A549 (cell line): ENCODE data around the gene AXIN2. TPM values are rescaled to one million over a fixed set of nuclear protein-coding genes. Genes with fewer than 3 reads are reported as not detected.

ENCODE experiments used
- ATAC-seq, 2 experiments: fragments of 200-7000 bp in 1 of 2; fragments of >200 bp in 1 of 2; cut with Nextera tagmentation in 1 of 2; cut with Tn5 transposase in 1 of 2; 3 replicates each; pipeline versions ENCODE4 v1.8.0 to v1.9.1; 2018 to 2020; ENCODE audit warnings: mild to moderate bottlenecking in 1 of 2, moderate library complexity in 1 of 2
- CTCF ChIA-PET: fragments of 300-600 bp; sonication (Branson Sonifier 250); formaldehyde crosslinking; extraction: SDS; loops from one replicate; lab custom pipeline; 2021; ENCODE audit warnings: antibody characterized with exemption, inconsistent platforms; lab: Yijun Ruan, JAX
- POLR2A ChIA-PET: fragments of 350-600 bp; formaldehyde crosslinking; extraction: SDS; loops from one replicate; lab custom pipeline; 2021; ENCODE audit warnings: antibody characterized with exemption, inconsistent platforms; lab: Yijun Ruan, JAX
- DNase-seq, 2 experiments: peaks; one replicate each; pipeline versions ENCODE4 v3.0.0 to v3.0.0-alpha.2; 2011 to 2016; ENCODE audit warnings: low read depth in 1 of 2, low spot score in 1 of 2
- FAIRE-seq: peaks from 2 replicates; lab custom pipeline; 2011; peaks lifted over from hg19 to GRCh38; lab: Jason Lieb, UNC
- H3K27ac ChIP-seq, 2 experiments: fragments of >200 bp; sonication (Bioruptor Twin); formaldehyde crosslinking; 3 replicates each; pipeline ENCODE4 v1.5.1; 2016 to 2017
- H3K4me1 ChIP-seq: fragments of >200 bp; sonication (Bioruptor Twin); formaldehyde crosslinking; 3 replicates; pipeline ENCODE4 v1.6.1; 2016
- H3K4me2 ChIP-seq: fragments of >200 bp; sonication (Bioruptor Twin); formaldehyde crosslinking; 3 replicates; pipeline ENCODE4 v1.6.1; 2016
- H3K4me3 ChIP-seq: fragments of >200 bp; sonication (Bioruptor Twin); formaldehyde crosslinking; 3 replicates; pipeline ENCODE4 v1.5.1; 2016
- H3K9me3 ChIP-seq: fragments of >200 bp; sonication (Bioruptor Twin); formaldehyde crosslinking; 3 replicates; pipeline ENCODE4 v1.6.1; 2016
- ATOH8 ChIP-seq: fragments of 250-450 bp; sonication (Bioruptor Pico); IDR thresholded peaks from 2 replicates; pipeline ENCODE4 v1.5.0; 2020; ENCODE audit warnings: low read depth, mild to moderate bottlenecking, moderate library complexity
- CBX2 ChIP-seq: fragments of 200-600 bp; sonication (generic); IDR thresholded peaks from 2 replicates; pipeline ENCODE4 v1.6.1; 2016; ENCODE audit warnings: low read depth, mild to moderate bottlenecking, borderline replicate concordance
- CHD4 ChIP-seq: fragments of 200-600 bp; sonication (generic); IDR thresholded peaks from 2 replicates; pipeline ENCODE4 v1.6.1; 2016; ENCODE audit warnings: antibody characterized with exemption, mild to moderate bottlenecking, borderline replicate concordance
- CTCF ChIP-seq: fragments of >200 bp; sonication (Bioruptor Twin); formaldehyde crosslinking; IDR thresholded peaks from 3 replicates; pipeline ENCODE4 v1.5.1; 2016
- ESRRA ChIP-seq: fragments of 150-350 bp; IDR thresholded peaks from 2 replicates; pipeline ENCODE4 v1.6.1; 2014; ENCODE audit warnings: mild to moderate bottlenecking, low read length, borderline replicate concordance
- GATA3 ChIP-seq: IDR thresholded peaks from 2 replicates; pipeline ENCODE4 v1.6.1; 2012; ENCODE audit warnings: borderline replicate concordance
- HMGXB4 ChIP-seq: fragments of 250-450 bp; sonication (Bioruptor Pico); IDR thresholded peaks from 2 replicates; pipeline ENCODE4 v1.5.0; 2021; ENCODE audit warnings: mild to moderate bottlenecking, moderate library complexity, borderline replicate concordance
- HOXA7 ChIP-seq: fragments of 250-450 bp; sonication (Bioruptor Pico); IDR thresholded peaks from 2 replicates; pipeline ENCODE4 v1.5.0; 2020; ENCODE audit warnings: mild to moderate bottlenecking, moderate library complexity
- MAFK ChIP-seq: fragments of 450-650 bp; IDR thresholded peaks from 2 replicates; pipeline ENCODE4 v1.6.1; 2014; ENCODE audit not compliant: partially characterized antibody
- MYC ChIP-seq: IDR thresholded peaks from 2 replicates; pipeline ENCODE4 v1.6.1; 2012; ENCODE audit warnings: mild to moderate bottlenecking, inconsistent platforms, low read length, improper control_type of control experiment, borderline replicate concordance
- NFE2L2 ChIP-seq: fragments of 150-350 bp; conservative IDR thresholded peaks from 2 replicates; pipeline ENCODE4 v1.6.1; 2014; ENCODE audit warnings: low read length
- NPAS2 ChIP-seq: fragments of 250-450 bp; sonication (Bioruptor Pico); IDR thresholded peaks from 2 replicates; pipeline ENCODE4 v1.8.0; 2022; ENCODE audit warnings: mild to moderate bottlenecking, moderate library complexity, borderline replicate concordance
- POLR2A ChIP-seq: IDR thresholded peaks from 2 replicates; pipeline ENCODE4 v1.6.1; 2012; ENCODE audit warnings: mild to moderate bottlenecking, low read length
- POLR2AphosphoS2 ChIP-seq: conservative IDR thresholded peaks from 2 replicates; pipeline ENCODE4 v1.6.1; 2012; ENCODE audit warnings: low read length, improper control_type of control experiment, inconsistent platforms
- RNF2 ChIP-seq: fragments of 200-600 bp; sonication (generic); IDR thresholded peaks from 2 replicates; pipeline ENCODE4 v1.6.1; 2016; ENCODE audit warnings: low read depth, mild to moderate bottlenecking, antibody characterized with exemption, moderate library complexity, borderline replicate concordance
- SREBF2 ChIP-seq: fragments of 450-650 bp; IDR thresholded peaks from 2 replicates; pipeline ENCODE4 v1.6.1; 2014; ENCODE audit warnings: mild to moderate bottlenecking, moderate library complexity
- TP53 ChIP-seq: fragments of 250-450 bp; sonication (Bioruptor Pico); IDR thresholded peaks from 2 replicates; pipeline ENCODE4 v1.5.0; 2021; ENCODE audit warnings: mild to moderate bottlenecking, moderate library complexity
- ZFP36 ChIP-seq: fragments of 450-650 bp; IDR thresholded peaks from 2 replicates; pipeline ENCODE4 v1.6.1; 2014; ENCODE audit warnings: borderline replicate concordance; ENCODE audit not compliant: partially characterized antibody
- ZNF302 ChIP-seq: fragments of 250-450 bp; sonication (Bioruptor Pico); IDR thresholded peaks from 2 replicates; pipeline ENCODE4 v1.9.0; 2021; ENCODE audit warnings: inconsistent platforms, mild to moderate bottlenecking, moderate library complexity
- WGBS: methylation state at CpG from one replicate; pipeline ENCODE4 v1.1.6; 2017; ENCODE audit errors: missing lambda C conversion rate; 5-methylcytosine and 5-hydroxymethylcytosine counted together
- polyA plus RNA-seq, 4 experiments: library from polyadenylated mRNA; depleted of rRNA in 3 of 4; stranded (reverse); fragments of >200 nt; fragmentation: RNase III in 1 of 4; extraction: RNeasy Plus Mini Kit Qiagen cat#74134 plus additional on column Dnase treatment in 1 of 4; gene quantifications; 2 replicates in 3 of 4; 3 replicates in 1 of 4; pipeline ENCODE4 v1.2.3, GENCODE V29; 2011 to 2017
- TF ChIP-seq, protein P1 (sequence below): IDR thresholded peaks from 2 replicates; pipeline ENCODE4 v1.6.1; 2012

AXIN2 gene
- polyA plus RNA-seq, 2 of the 4 experiments (the other 2 are of a cell fraction): 4.0 to 4.9 TPM

DNA sequence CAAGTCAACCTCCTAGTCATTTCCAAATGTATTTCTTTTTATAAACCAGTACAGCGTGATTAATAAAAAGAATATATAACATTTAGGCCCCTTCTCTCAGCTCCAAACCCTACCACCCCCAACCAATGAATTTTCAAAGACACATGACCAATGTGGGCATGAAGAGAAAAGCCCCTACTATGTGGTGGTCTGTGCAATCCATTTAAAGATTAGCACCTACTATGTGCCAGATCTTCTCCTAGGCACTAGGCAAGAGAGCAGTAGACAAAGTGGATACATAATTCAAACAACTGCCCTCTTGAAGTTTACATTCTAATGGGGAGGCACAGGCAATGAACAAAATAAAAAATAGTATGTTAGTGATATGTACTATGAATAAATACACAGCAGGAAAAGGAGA lies 19.4 kb downstream of the AXIN2 start:
- Histone ChIP-seq H3K9me3 (no peaks in the 10 kb centered on the region), H3K27ac (no peak overlapping the region), H3K4me3 (no peak overlapping the region), H3K4me1 (peaks cover 14% of the 10 kb centered on the region), H3K4me2 (no peak overlapping the region)
- FAIRE-seq (no peak), ATAC-seq (no peak), DNase-seq (no peak)
- ChIA-PET POLR2A (no interaction called here), CTCF (interaction anchor here (0.7 to 8.5 kb wide), 7 partner anchors 8 to 310 kb away, joined by 3 to 54 read pairs (median 5); no protein-coding TSS in a partner anchor)
- WGBS: 89% methylated on average over 1 of the region's 1 CpG
- TF ChIP-seq HOXA7 (CRISPR knock-in tag) (no peak), CTCF (no peak), SREBF2 (no peak), MYC (no peak), ESRRA (no peak), NFE2L2 (no peak), MAFK (no peak)

DNA sequence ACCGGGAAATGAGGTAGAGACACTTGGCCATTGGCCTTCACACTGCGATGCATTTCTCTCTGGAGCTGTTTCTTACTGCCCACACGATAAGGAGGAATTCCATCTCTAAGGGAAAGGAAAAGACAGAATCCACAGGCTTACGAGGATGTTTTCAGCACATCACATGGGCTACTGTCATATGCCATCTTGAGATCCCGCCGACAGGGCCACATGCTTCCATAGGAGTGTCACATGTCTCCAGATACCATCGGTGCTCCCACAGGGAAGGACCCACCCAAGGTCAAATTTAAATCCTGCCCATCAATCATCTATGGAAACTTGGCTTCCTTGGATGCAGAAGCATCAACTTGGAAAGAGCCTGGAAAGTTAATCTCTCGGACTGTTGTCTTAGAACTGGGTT lies 20.0 kb downstream of the AXIN2 start:
- H3K4me1 ChIP-seq: peaks cover 9% of the 10 kb centered on the region
- H3K27ac ChIP-seq: no peak overlapping the region
- H3K4me3 ChIP-seq: no peak overlapping the region
- POLR2A ChIA-PET: no interaction called here
- H3K9me3 ChIP-seq: no peaks in the 10 kb centered on the region
- TF ChIP-seq TP53 (CRISPR knock-in tag): no peak
- no peak for TF ChIP-seq ZNF302
- TF ChIP-seq HMGXB4 (CRISPR knock-in tag): no peak
- TF ChIP-seq RNF2: no peak
- TF ChIP-seq POLR2AphosphoS2: no peak
- no peak for TF ChIP-seq MAFK
- TF ChIP-seq POLR2A: no peak
- no peak for TF ChIP-seq NPAS2 (CRISPR knock-in tag)
- TF ChIP-seq ZFP36: no peak
- no peak for TF ChIP-seq CHD4
- TF ChIP-seq GATA3: no peak
- TF ChIP-seq MYC: no peak
- TF ChIP-seq, protein P1, sequence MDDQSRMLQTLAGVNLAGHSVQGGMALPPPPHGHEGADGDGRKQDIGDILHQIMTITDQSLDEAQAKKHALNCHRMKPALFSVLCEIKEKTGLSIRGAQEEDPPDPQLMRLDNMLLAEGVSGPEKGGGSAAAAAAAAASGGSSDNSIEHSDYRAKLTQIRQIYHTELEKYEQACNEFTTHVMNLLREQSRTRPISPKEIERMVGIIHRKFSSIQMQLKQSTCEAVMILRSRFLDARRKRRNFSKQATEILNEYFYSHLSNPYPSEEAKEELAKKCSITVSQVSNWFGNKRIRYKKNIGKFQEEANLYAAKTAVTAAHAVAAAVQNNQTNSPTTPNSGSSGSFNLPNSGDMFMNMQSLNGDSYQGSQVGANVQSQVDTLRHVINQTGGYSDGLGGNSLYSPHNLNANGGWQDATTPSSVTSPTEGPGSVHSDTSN: no peak
- TF ChIP-seq CBX2: no peak
- TF ChIP-seq ATOH8: no peak
- no peak for TF ChIP-seq SREBF2
- no peak for TF ChIP-seq CTCF
- WGBS: 81% methylated on average over 8 of the region's 8 CpGs
- CTCF ChIA-PET: interaction anchor here (0.8 to 8.5 kb wide), 3 partner anchors 14 to 250 kb away, joined by 3 to 54 read pairs (median 3); no protein-coding TSS in a partner anchor
- ATAC-seq (no peak), FAIRE-seq (no peak), DNase-seq (no peak)
- no peak overlapping the region for H3K4me2 ChIP-seq
